Activated CD4-positive, alpha-beta memory T cell treated with anti-CD3 and anti-CD28 coated beads for 36 hours (primary cell): ENCODE results near the gene QRICH1. TPM values are rescaled to one million over a fixed set of nuclear protein-coding genes. Genes with fewer than 3 reads are reported as not detected.
A peak's percentile ranks its signal among the peaks of the same experiment; 100 is the strongest.

ENCODE experiments used
- microRNA-seq: library from miRNA; unstranded; fragments of <30 nt; microRNA quantifications from one replicate; pipeline ENCODE4 v1.2.0, GENCODE V29; 2022; ENCODE audit warnings: borderline number of aligned reads, borderline microRNAs expressed, borderline replicate concordance
- total RNA-seq, 2 experiments: library from RNA; stranded (reverse); gene quantifications; one replicate each; pipeline ENCODE4 v1.2.3, GENCODE V29; 2021

QRICH1 gene
- total RNA-seq, 2 experiments from 2014 or later: 124 to 128 TPM

Small RNA genes within 50 kb of the gene (microRNA-seq; reads per million reads assigned to microRNA genes)
- 10,841 reads per million, percentile 96 among the genes with 10 or more reads in this experiment for gene MIR191
- gene MIR425: 4,973 reads per million, percentile 94 among the genes with 10 or more reads in this experiment
- not detected for gene MIR6890

Other genes with a start within 250 kb of the QRICH1 start
- 10 to 100 TPM; 30.4 to 32.7 TPM for gene PRKAR2A, start 246.2 kb downstream of the QRICH1 start, total RNA-seq
- 10 to 100 TPM; 16.7 to 18.2 TPM for gene SLC25A20, start 195.2 kb downstream of the QRICH1 start, total RNA-seq
- 100 to 1,000 TPM; 109 to 130 TPM for gene ARIH2, start 175.2 kb downstream of the QRICH1 start, total RNA-seq
- 10 to 100 TPM; 32.7 to 32.8 TPM for gene P4HTM, start 103.8 kb downstream of the QRICH1 start, total RNA-seq
- 100 to 1,000 TPM; 139 to 144 TPM for gene WDR6, start 86.7 kb downstream of the QRICH1 start, total RNA-seq
- 10 to 100 TPM; 26.2 to 26.5 TPM for gene DALRD3, start 75.5 kb downstream of the QRICH1 start, total RNA-seq
- 100 to 1,000 TPM; 101 to 106 TPM for gene NDUFAF3, start 72.0 kb downstream of the QRICH1 start, total RNA-seq
- gene IMPDH2, start 64.7 kb downstream of the QRICH1 start, total RNA-seq: 100 to 1,000 TPM; 430 to 454 TPM
- gene QARS1, start 10.7 kb upstream of the QRICH1 start, total RNA-seq: 100 to 1,000 TPM; 249 to 286 TPM
- 10 to 100 TPM; 44.1 to 45.3 TPM for gene USP19, start 26.8 kb upstream of the QRICH1 start, total RNA-seq
- gene LAMB2, start 39.0 kb upstream of the QRICH1 start, total RNA-seq: not detected
- 10 to 100 TPM; 18.8 to 19.7 TPM for gene CCDC71, start 72.3 kb upstream of the QRICH1 start, total RNA-seq
- 1 to 10 TPM; 1.8 to 2.9 TPM for gene KLHDC8B, start 77.5 kb upstream of the QRICH1 start, total RNA-seq
- gene C3orf62, start 183.2 kb upstream of the QRICH1 start, total RNA-seq: 1 to 10 TPM; 2.8 to 3.0 TPM
- gene USP4, start 246.0 kb upstream of the QRICH1 start, total RNA-seq: 10 to 100 TPM; 79.4 to 79.7 TPM